Measurements from ENCODE around the gene EIF1AD. TPM values are rescaled to one million over a fixed set of nuclear protein-coding genes. Genes with fewer than 3 reads are reported as not detected.

The EIF1AD gene
- 50.8 and 60.5 TPM in 2 replicates for total RNA-seq (2014; rRNA removed; shearing (Covaris generic))

GRCh38 chr11:66001942-66002647, at the start of gene EIF1AD, which contains the start of gene BANF1:
Gene EIF1AD, minus strand, starts transcription at chr11:66002157. Its CDS starts 1,768 bp downstream, at chr11:66000389.
Gene BANF1, plus strand, starts transcription at chr11:66002503. Its CDS starts 748 bp downstream, at chr11:66003251.

GRCh38 chr11:66048547-66049323, 46.8 kb upstream of the EIF1AD start, which contains the start of gene GAL3ST3:
Gene GAL3ST3, minus strand, starts transcription at chr11:66049161. Its CDS starts 3,746 bp downstream, at chr11:66045415.

GRCh38 chr11:66026017-66026529, 24.1 kb upstream of the EIF1AD start, which contains the start of gene CATSPER1:
Gene CATSPER1, minus strand, starts transcription at chr11:66026479. Its CDS starts 100 bp downstream, at chr11:66026379.

GRCh38 chr11:66011785-66012303, 9.9 kb upstream of the EIF1AD start, which contains the start of gene CST6:
Gene CST6, plus strand, starts transcription at chr11:66012008. Its CDS starts 37 bp downstream, at chr11:66012045.

GRCh38 chr11:65961267-65962140, 40.5 kb downstream of the EIF1AD start, which contains the start of gene SART1:
Gene SART1, plus strand, starts transcription at chr11:65961734. Its CDS starts 47 bp downstream, at chr11:65961781.

Other genes starting within 250 kb of the EIF1AD start
- gene AP5B1, start 221.2 kb downstream of the EIF1AD start, total RNA-seq (2014; rRNA removed; shearing (Covaris generic)), result 23.7 and 24.5 TPM in 2 replicates
- gene OVOL1, start 215.1 kb downstream of the EIF1AD start, total RNA-seq (2014; rRNA removed; shearing (Covaris generic)), result 0.11 TPM in 2 replicates
- gene SNX32, start 168.2 kb downstream of the EIF1AD start, total RNA-seq (2014; rRNA removed; shearing (Covaris generic)), result 0.13 TPM in 1 of 2 replicates, not detected in the other
- 2,320 and 2,361 TPM in 2 replicates for gene CFL1, start 144.0 kb downstream of the EIF1AD start, total RNA-seq (2014; rRNA removed; shearing (Covaris generic))
- 94.2 and 103 TPM in 2 replicates for gene MUS81, start 141.7 kb downstream of the EIF1AD start, total RNA-seq (2014; rRNA removed; shearing (Covaris generic))
- gene EFEMP2, start 129.4 kb downstream of the EIF1AD start, total RNA-seq (2014; rRNA removed; shearing (Covaris generic)), result 11.4 and 16.7 TPM in 2 replicates
- 0.24 and 0.41 TPM in 2 replicates for gene CTSW, start 122.3 kb downstream of the EIF1AD start, total RNA-seq (2014; rRNA removed; shearing (Covaris generic))
- 307 and 389 TPM in 2 replicates for gene FIBP, start 113.7 kb downstream of the EIF1AD start, total RNA-seq (2014; rRNA removed; shearing (Covaris generic))
- 158 and 196 TPM in 2 replicates for gene CCDC85B, start 111.5 kb downstream of the EIF1AD start, total RNA-seq (2014; rRNA removed; shearing (Covaris generic))
- 548 and 703 TPM in 2 replicates for gene FOSL1, start 101.8 kb downstream of the EIF1AD start, total RNA-seq (2014; rRNA removed; shearing (Covaris generic))
- gene C11orf68, start 83.1 kb downstream of the EIF1AD start, total RNA-seq (2014; rRNA removed; shearing (Covaris generic)), result 17.5 and 22.0 TPM in 2 replicates
- gene DRAP1, start 82.7 kb downstream of the EIF1AD start, total RNA-seq (2014; rRNA removed; shearing (Covaris generic)), result 837 and 878 TPM in 2 replicates
- not detected in 2 replicates for gene TSGA10IP, start 56.7 kb downstream of the EIF1AD start, total RNA-seq (2014; rRNA removed; shearing (Covaris generic))
- 230 and 245 TPM in 2 replicates for gene SART1, start 40.4 kb downstream of the EIF1AD start, total RNA-seq (2014; rRNA removed; shearing (Covaris generic))
- gene BANF1, start 346 bp upstream of the EIF1AD start, total RNA-seq (2014; rRNA removed; shearing (Covaris generic)), result 73.9 and 84.0 TPM in 2 replicates
- gene CST6, start 9.9 kb upstream of the EIF1AD start, total RNA-seq (2014; rRNA removed; shearing (Covaris generic)), result 0.19 and 0.91 TPM in 2 replicates
- 9.7 and 11.3 TPM in 2 replicates for gene CATSPER1, start 24.3 kb upstream of the EIF1AD start, total RNA-seq (2014; rRNA removed; shearing (Covaris generic))
- 0.30 and 0.34 TPM in 2 replicates for gene GAL3ST3, start 47.0 kb upstream of the EIF1AD start, total RNA-seq (2014; rRNA removed; shearing (Covaris generic))
- gene SF3B2, start 50.2 kb upstream of the EIF1AD start, total RNA-seq (2014; rRNA removed; shearing (Covaris generic)), result 306 and 311 TPM in 2 replicates
- gene PACS1, start 68.1 kb upstream of the EIF1AD start, total RNA-seq (2014; rRNA removed; shearing (Covaris generic)), result 14.2 and 15.2 TPM in 2 replicates

Measured in A375 (cell line).